ENCODE measurements around the gene ADARB1. TPM values are rescaled to one million over a fixed set of nuclear protein-coding genes. Genes with fewer than 3 reads are reported as not detected.

ADARB1 gene
- total and polyA plus RNA-seq, 2 experiments from 2014 or later: 4.8 to 14.8 TPM

DNA sequence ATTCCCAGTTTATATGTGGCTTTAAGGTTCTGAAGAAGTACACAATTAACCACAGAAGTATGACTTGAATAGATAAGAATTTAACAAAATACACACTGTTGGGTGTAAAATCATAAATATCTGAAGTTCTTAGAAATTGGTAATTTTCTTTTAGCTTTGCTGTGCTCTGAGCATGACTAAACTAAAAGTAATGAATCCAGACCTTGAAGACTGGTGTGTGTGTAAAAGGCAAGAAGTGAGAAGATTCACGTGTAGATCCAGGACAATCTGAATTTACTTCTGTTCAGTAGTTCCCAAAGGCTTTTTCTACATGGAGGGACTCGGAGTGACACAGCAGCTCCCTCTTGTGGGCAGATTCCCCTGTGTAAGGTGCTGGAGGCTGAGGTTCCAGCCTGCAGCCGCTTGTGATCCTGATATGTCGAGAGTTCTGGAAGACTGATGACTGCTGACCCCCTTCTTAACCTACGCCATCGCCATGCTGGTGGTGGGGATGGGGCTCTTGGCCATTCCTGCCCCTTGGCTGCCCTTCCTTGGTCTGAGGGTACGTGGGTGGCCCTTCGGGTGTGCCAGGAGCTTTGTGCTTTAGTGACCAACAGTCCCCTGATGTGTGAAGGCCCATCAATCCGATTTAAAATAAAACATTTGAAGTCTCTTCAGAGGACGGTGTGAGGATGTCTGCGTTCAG lies 62.7 kb downstream of the ADARB1 start:
- Histone ChIP-seq H3K27me3 (ENCODE audit: insufficient read depth) (no peaks in the 10 kb centered on the region), H3K4me3 (no peak overlapping the region), H2AFZ (no peak overlapping the region), H3K27ac (ENCODE audit: low read depth) (no peak overlapping the region), H3F3A (replicated peaks; ENCODE audit: low read depth) (no peaks in the 10 kb centered on the region), H3K9me2 (ENCODE audit: insufficient read depth) (no peaks in the 10 kb centered on the region), H3K79me2 (replicated peaks; ENCODE audit: insufficient read depth) (no peaks in the 10 kb centered on the region), H3K4me1 (ENCODE audit: insufficient read depth) (no peaks in the 10 kb centered on the region), H3K4me2 (no peak overlapping the region), H4K20me1 (replicated peaks; ENCODE audit: insufficient read depth) (0 out of 2 replicates have a peak, but pooled peaks cover 4% of the 10 kb centered on the region), H3K36me3 (ENCODE audit: insufficient read depth) (no peaks in the 10 kb centered on the region)
- peak; percentile 96 for DNase-seq (ENCODE audit: low spot score)
- H3K9me3 Mint-ChIP-seq: no peaks in the 10 kb centered on the region
- H3K4me3 Mint-ChIP-seq: no peak overlapping the region
- peaks cover 2% of the 10 kb centered on the region; the same call in 1 of the 3 replicates for H3K4me1 Mint-ChIP-seq
- peak; percentile 68 for ATAC-seq
- TF ChIP-seq, protein P1, sequence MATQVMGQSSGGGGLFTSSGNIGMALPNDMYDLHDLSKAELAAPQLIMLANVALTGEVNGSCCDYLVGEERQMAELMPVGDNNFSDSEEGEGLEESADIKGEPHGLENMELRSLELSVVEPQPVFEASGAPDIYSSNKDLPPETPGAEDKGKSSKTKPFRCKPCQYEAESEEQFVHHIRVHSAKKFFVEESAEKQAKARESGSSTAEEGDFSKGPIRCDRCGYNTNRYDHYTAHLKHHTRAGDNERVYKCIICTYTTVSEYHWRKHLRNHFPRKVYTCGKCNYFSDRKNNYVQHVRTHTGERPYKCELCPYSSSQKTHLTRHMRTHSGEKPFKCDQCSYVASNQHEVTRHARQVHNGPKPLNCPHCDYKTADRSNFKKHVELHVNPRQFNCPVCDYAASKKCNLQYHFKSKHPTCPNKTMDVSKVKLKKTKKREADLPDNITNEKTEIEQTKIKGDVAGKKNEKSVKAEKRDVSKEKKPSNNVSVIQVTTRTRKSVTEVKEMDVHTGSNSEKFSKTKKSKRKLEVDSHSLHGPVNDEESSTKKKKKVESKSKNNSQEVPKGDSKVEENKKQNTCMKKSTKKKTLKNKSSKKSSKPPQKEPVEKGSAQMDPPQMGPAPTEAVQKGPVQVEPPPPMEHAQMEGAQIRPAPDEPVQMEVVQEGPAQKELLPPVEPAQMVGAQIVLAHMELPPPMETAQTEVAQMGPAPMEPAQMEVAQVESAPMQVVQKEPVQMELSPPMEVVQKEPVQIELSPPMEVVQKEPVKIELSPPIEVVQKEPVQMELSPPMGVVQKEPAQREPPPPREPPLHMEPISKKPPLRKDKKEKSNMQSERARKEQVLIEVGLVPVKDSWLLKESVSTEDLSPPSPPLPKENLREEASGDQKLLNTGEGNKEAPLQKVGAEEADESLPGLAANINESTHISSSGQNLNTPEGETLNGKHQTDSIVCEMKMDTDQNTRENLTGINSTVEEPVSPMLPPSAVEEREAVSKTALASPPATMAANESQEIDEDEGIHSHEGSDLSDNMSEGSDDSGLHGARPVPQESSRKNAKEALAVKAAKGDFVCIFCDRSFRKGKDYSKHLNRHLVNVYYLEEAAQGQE (IDR thresholded peaks at IDR 0.05; ENCODE audit: unreplicated experiment): no peak
- TF ChIP-seq, protein P2, sequence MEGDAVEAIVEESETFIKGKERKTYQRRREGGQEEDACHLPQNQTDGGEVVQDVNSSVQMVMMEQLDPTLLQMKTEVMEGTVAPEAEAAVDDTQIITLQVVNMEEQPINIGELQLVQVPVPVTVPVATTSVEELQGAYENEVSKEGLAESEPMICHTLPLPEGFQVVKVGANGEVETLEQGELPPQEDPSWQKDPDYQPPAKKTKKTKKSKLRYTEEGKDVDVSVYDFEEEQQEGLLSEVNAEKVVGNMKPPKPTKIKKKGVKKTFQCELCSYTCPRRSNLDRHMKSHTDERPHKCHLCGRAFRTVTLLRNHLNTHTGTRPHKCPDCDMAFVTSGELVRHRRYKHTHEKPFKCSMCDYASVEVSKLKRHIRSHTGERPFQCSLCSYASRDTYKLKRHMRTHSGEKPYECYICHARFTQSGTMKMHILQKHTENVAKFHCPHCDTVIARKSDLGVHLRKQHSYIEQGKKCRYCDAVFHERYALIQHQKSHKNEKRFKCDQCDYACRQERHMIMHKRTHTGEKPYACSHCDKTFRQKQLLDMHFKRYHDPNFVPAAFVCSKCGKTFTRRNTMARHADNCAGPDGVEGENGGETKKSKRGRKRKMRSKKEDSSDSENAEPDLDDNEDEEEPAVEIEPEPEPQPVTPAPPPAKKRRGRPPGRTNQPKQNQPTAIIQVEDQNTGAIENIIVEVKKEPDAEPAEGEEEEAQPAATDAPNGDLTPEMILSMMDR (conservative IDR thresholded peaks at IDR 0.05; ENCODE audit: low read depth in 2 of 2): peak; percentile 81 to 88
- no peak for TF ChIP-seq EZH2phosphoT487 (IDR thresholded peaks at IDR 0.05; ENCODE audit: unreplicated experiment)
- TF ChIP-seq ZNF114 (CRISPR knock-in tag; IDR thresholded peaks at IDR 0.05): no peak
- no peak for TF ChIP-seq CREB1 (CRISPR knock-in tag; IDR thresholded peaks at IDR 0.05; ENCODE audit: low read depth)
- peaks cover 6% of the 10 kb centered on the region for H3K27me3 Mint-ChIP-seq (ENCODE audit: insufficient read depth, low read depth, poor library complexity)
- H3K36me3 Mint-ChIP-seq (ENCODE audit: low read depth): no peaks in the 10 kb centered on the region
- no peak overlapping the region for H3K27ac Mint-ChIP-seq

DNA sequence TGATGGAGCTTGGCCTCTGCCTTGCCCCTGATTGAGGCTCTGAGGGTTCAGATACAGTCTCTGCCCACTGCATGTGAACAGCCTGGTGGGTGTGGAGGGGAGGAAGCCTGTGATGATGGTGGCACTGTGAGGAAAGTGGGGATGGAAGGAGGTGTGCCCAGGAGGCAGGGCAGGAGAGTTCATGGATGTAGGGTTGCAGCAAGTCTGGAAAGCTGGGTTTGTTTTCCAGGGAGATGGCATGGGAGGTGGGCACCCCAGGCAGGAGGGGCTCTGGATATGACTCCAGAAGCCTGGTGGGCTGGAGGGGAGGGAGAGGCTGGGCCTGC lies 63.2 kb downstream of the ADARB1 start:
- Histone ChIP-seq H4K20me1 (replicated peaks; ENCODE audit: insufficient read depth) (0 out of 2 replicates have a peak, but pooled peaks cover 4% of the 10 kb centered on the region), H3K79me2 (replicated peaks; ENCODE audit: insufficient read depth) (no peaks in the 10 kb centered on the region), H3F3A (replicated peaks; ENCODE audit: low read depth) (no peaks in the 10 kb centered on the region), H3K4me2 (no peak overlapping the region), H3K27me3 (ENCODE audit: insufficient read depth) (no peaks in the 10 kb centered on the region), H3K4me1 (ENCODE audit: insufficient read depth) (no peaks in the 10 kb centered on the region), H3K36me3 (ENCODE audit: insufficient read depth) (no peaks in the 10 kb centered on the region), H3K9me2 (ENCODE audit: insufficient read depth) (no peaks in the 10 kb centered on the region), H2AFZ (no peak overlapping the region), H3K27ac (ENCODE audit: low read depth) (no peak overlapping the region), H3K4me3 (no peak overlapping the region)
- H3K36me3 Mint-ChIP-seq (ENCODE audit: low read depth): no peaks in the 10 kb centered on the region
- ATAC-seq: no peak
- TF ChIP-seq ZNF331 (CRISPR knock-in tag; IDR thresholded peaks at IDR 0.05; ENCODE audit: low read depth): no peak
- no peak for TF ChIP-seq STAT1 (IDR thresholded peaks at IDR 0.05; ENCODE audit: unreplicated experiment)
- TF ChIP-seq, protein P2 (conservative IDR thresholded peaks at IDR 0.05; ENCODE audit: low read depth in 2 of 2): no peak
- no peak for TF ChIP-seq ZNF114 (CRISPR knock-in tag; IDR thresholded peaks at IDR 0.05)
- H3K27me3 Mint-ChIP-seq (ENCODE audit: insufficient read depth, low read depth, poor library complexity): peaks cover 6% of the 10 kb centered on the region
- no peak for DNase-seq (ENCODE audit: low spot score)
- peaks cover 2% of the 10 kb centered on the region; the same call in 1 of the 3 replicates for H3K4me1 Mint-ChIP-seq
- no peak overlapping the region for H3K4me3 Mint-ChIP-seq
- no peak overlapping the region for H3K27ac Mint-ChIP-seq
- H3K9me3 Mint-ChIP-seq: no peaks in the 10 kb centered on the region
